Stomach (tissue), 19 donors: ENCODE data around the gene LIMK1. TPM values are rescaled to one million over a fixed set of nuclear protein-coding genes. Genes with fewer than 3 reads are reported as not detected.
A peak's percentile ranks its signal among the peaks of the same experiment; 100 is the strongest.

Source experiments
- DNase-seq, 2 donors: peaks; one replicate each; pipeline versions ENCODE4 v3.0.0 to v3.0.0-alpha.2; 2013 to 2019
- H3K27ac ChIP-seq, 5 donors: fragments of 200-600 bp in 4 of 5; sonication (generic) in 4 of 5; one replicate each; pipeline ENCODE4 v1.5.1; 2013 to 2019; ENCODE audit warnings: mild to moderate bottlenecking in 1 of 5, moderate library complexity in 1 of 5
- H3K27me3 ChIP-seq, 3 donors: fragments of 200-600 bp; sonication (generic); one replicate each; pipeline ENCODE4 v1.5.1; 2017 to 2019; ENCODE audit warnings: mixed run types in 1 of 3
- H3K36me3 ChIP-seq, 4 donors: fragments of 200-600 bp; sonication (generic); 1 replicate in 3 of 4; 2 replicates in 1 of 4; pipeline ENCODE4 v1.5.1; 2016 to 2019
- H3K4me1 ChIP-seq, 4 donors: fragments of 200-600 bp; sonication (generic); one replicate each; pipeline ENCODE4 v1.5.1; 2016 to 2019
- H3K4me3 ChIP-seq, 4 donors: fragments of 200-600 bp; sonication (generic) in 3 of 4; one replicate each; pipeline ENCODE4 v1.5.1; 2016 to 2019; ENCODE audit warnings: mild to moderate bottlenecking in 1 of 4
- H3K9me3 ChIP-seq, 4 donors: fragments of 200-600 bp; sonication (generic); one replicate each; pipeline ENCODE4 v1.5.1; 2016 to 2019
- CTCF ChIP-seq, 7 experiments: fragments of 450-650 bp in 4 of 7; fragments of 200-600 bp in 3 of 7; sonication (generic) in 3 of 7; IDR thresholded peaks; one replicate each; pipeline ENCODE4 v1.5.1; 2016 to 2019; ENCODE audit warnings: antibody characterized with exemption in 7 of 7, control low read depth in 2 of 7, mild to moderate bottlenecking in 1 of 7
- EP300 ChIP-seq: sonication (generic); formaldehyde crosslinking; IDR thresholded peaks from one replicate; pipeline ENCODE4 v1.6.1; 2017; ENCODE audit warnings: antibody characterized with exemption
- POLR2A ChIP-seq, 4 donors: fragments of 450-650 bp; IDR thresholded peaks; one replicate each; pipeline ENCODE4 v1.6.1; 2016; ENCODE audit warnings: antibody characterized with exemption in 4 of 4, control low read depth in 2 of 4, mild to moderate bottlenecking in 1 of 4, moderate library complexity in 1 of 4
- POLR2AphosphoS5 ChIP-seq, 3 donors: sonication (generic); formaldehyde crosslinking; IDR thresholded peaks; one replicate each; pipeline ENCODE4 v1.6.1; 2016; ENCODE audit warnings: antibody characterized with exemption in 3 of 3
- WGBS, 5 donors: extraction: QIAGEN DNeasy Blood & Tissue Kit in 3 of 5; methylation state at CpG; one replicate each; pipeline versions ENCODE4 v1.1.5 to v1.1.7; 2013 to 2018; 5-methylcytosine and 5-hydroxymethylcytosine counted together
- intact Hi-C: fragments of 100-400 bp; cut with DNase I; formaldehyde crosslinking; loops from one replicate; pipeline ENCODE4 v1.15.1; 2023; ENCODE audit warnings: low total_unique reads
- long read RNA-seq, 10 donors: transcript quantifications; one replicate each; lab custom pipeline, GENCODE V29; 2026
- polyA plus RNA-seq, 3 donors: library from polyadenylated mRNA; stranded (reverse); fragments of 200-250 nt; gene quantifications; one replicate each; pipeline ENCODE4 v1.2.3, GENCODE V29; 2013
- total RNA-seq, 5 donors: library from RNA; depleted of rRNA; stranded (reverse); fragments of >200 nt; gene quantifications; one replicate each; pipeline versions ENCODE4 v1.1.0 to v1.2.3, GENCODE V29; 2014 to 2016
- donor health status: healthy with polysubstance abuse.
- donor health status: Bipolar disorder and iron deficiency.
- donor health status: healthy.

LIMK1 gene
- 10 to 100 TPM in 3 of 5 donors, 1 to 10 TPM in 2; 2.9 to 21.0 (median 10.1) TPM for total RNA-seq
- 10 to 100 TPM in 1 of 3 donors, 1 to 10 TPM in 2; 6.0 to 26.6 (median 7.2) TPM for polyA plus RNA-seq
- long read RNA-seq, donor 1, partial matches to known transcripts = 0 of 1 reads
- long read RNA-seq, donor 1, other reads (novel, unspliced or antisense) = 0 of 1 reads
- long read RNA-seq, donor 2, partial matches to known transcripts = 0 of 2 reads
- long read RNA-seq, donor 2, other reads (novel, unspliced or antisense) = 0 of 2 reads
- long read RNA-seq, donor 3 = 0 reads
- long read RNA-seq, donor 4 = 0 reads
- long read RNA-seq, donor 5, transcript LIMK1-201 (16 exons, 3,219 nt) = major isoform, 5 of 5 reads
- long read RNA-seq, donor 5, partial matches to known transcripts = 0 of 5 reads
- long read RNA-seq, donor 5, other reads (novel, unspliced or antisense) = 0 of 5 reads
- long read RNA-seq, donor 6, partial matches to known transcripts = 0 of 2 reads
- long read RNA-seq, donor 6, other reads (novel, unspliced or antisense) = 0 of 2 reads
- long read RNA-seq, donor 7, partial matches to known transcripts = 0 of 3 reads
- long read RNA-seq, donor 7, other reads (novel, unspliced or antisense) = 0 of 3 reads
- long read RNA-seq, donor 8, partial matches to known transcripts = 0 of 2 reads
- long read RNA-seq, donor 8, other reads (novel, unspliced or antisense) = 0 of 2 reads
- long read RNA-seq, donor 9 = 0 reads
- long read RNA-seq, donor 10, partial matches to known transcripts = 0 of 1 reads
- long read RNA-seq, donor 10, other reads (novel, unspliced or antisense) = 0 of 1 reads

DNA sequence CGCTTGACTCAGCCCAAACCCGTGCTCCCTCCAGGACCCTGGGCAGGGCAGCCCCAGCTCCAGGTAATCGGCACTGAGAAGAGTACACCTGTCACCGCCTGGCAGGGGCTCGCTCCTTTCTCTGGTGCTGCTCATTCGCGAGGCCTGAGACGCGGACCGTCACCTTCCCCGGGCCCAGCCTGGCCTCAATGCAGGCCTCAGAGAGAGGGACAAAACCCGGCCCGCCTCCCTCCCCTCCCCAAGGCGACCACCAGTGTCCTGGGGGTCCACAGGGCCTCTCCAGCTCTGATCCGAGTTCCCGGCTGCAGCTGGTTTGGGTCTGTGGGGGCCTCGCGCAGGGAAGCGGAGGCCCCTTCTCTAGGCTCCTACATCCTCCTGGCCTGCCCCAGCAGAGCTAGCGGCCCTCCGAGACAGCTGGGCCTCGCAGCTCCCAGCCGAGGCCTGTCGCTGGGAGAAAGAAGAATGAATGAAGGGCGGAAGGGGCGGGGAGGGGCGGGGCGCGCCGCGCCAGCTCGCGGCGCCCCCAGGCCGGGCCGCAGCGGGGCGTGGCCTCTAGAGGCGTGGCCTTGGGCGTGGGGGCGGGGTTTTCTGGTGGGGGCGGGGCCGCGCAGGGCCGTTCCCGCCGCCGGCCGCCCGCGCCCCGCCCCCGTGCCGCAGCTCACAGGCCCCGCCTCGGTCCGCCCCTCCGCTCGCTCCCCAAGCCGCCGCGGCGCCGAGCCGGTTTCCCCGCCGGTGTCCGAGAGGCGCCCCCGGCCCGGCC, at the start of gene LIMK1:
LIMK1 (plus strand) TSS at position 688 of the 760 bp plus-strand sequence. CDS start 187 bp downstream, outside the sequence.
- Histone ChIP-seq H3K4me3 (peak within 1 kb of the TSS; percentile 85 to 92 (median 86)), H3K27ac (peak within 1 kb of the TSS; percentile 26 to 84 (median 77)), H3K27me3 (no peaks in the 10 kb centered on the region), H3K9me3 (no peaks in the 10 kb centered on the region), H3K4me1 (peaks cover 18 to 26% (median 23%) of the 10 kb centered on the region in 4 donors), H3K36me3 (peaks cover 0 to 20% (median 7%) of the 10 kb centered on the region in 4 donors)
- TF ChIP-seq POLR2A (IDR thresholded peaks at IDR 0.05) = no peak
- no peak for TF ChIP-seq EP300
- TF ChIP-seq CTCF (IDR thresholded peaks at IDR 0.05) = no peak
- no peak for TF ChIP-seq POLR2AphosphoS5 (IDR thresholded peaks at IDR 0.05)
- intact Hi-C loops = loop anchor here (10.0 kb wide), 1 partner anchor 92 kb away; the partner anchor contains the start of gene EIF4H
- peak; percentile 82 to 96 for DNase-seq
- WGBS, 5 donors = 8 to 24% (median 12%) methylated on average over 20 to 71 of the region's 71 CpGs

DNA sequence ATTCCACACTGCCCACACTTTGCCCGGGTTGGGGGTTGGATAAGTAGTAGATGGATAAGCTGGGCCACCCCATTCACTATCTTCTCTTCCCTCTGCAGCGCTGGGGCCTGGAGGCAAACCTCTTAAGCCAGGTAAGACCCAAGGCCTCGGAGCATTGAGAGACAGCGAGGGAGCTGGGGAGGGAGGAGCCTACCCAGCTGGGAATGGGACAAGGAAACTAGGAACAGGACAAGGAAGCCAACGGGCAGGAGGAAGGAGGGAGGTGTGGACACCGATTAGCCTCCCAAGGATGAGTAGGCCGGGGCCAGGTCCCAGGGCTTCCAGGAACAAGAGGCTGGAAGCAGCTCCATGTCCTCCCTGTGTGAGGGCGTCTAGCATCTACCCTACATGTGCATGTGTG, 46.0 kb upstream of the LIMK1 start:
- no peak for DNase-seq
- TF ChIP-seq POLR2A (IDR thresholded peaks at IDR 0.05) (no peak), EP300 (no peak), CTCF (IDR thresholded peaks at IDR 0.05) (no peak), POLR2AphosphoS5 (IDR thresholded peaks at IDR 0.05) (no peak)
- Histone ChIP-seq H3K4me3 (no peak overlapping the region), H3K4me1 (peaks cover 20 to 59% (median 35%) of the 10 kb centered on the region in 4 donors), H3K27me3 (no peaks in the 10 kb centered on the region), H3K9me3 (no peaks in the 10 kb centered on the region), H3K27ac (peak overlapping the region in 4 of 5 donors; percentile 37 to 72 (median 57)), H3K36me3 (peaks cover 3 to 73% (median 39%) of the 10 kb centered on the region in 4 donors)
- intact Hi-C loops = no loop called here
- WGBS, 5 donors = 64 to 84% (median 75%) methylated on average over 8 of the region's 8 CpGs

- Histone ChIP-seq H3K36me3 (peaks cover 3 to 81% (median 39%) of the 10 kb centered on the region in 4 donors), H3K9me3 (no peaks in the 10 kb centered on the region), H3K4me3 (no peak overlapping the region), H3K4me1 (peaks cover 20 to 59% (median 35%) of the 10 kb centered on the region in 4 donors), H3K27ac (peak overlapping the region in 4 of 5 donors; percentile 37 to 72 (median 57)), H3K27me3 (no peaks in the 10 kb centered on the region)
- intact Hi-C loops = no loop called here
- TF ChIP-seq POLR2AphosphoS5 (IDR thresholded peaks at IDR 0.05) (peak in 2 of 3 donors; percentile 7 to 11), EP300 (no peak)
- 60 to 73% (median 69%) methylated on average over 15 to 16 of the region's 16 CpGs for WGBS, 5 donors
- DNase-seq = no peak
Measured at GRCh38 chr7:74038194-74038961, 45.2 kb upstream of the LIMK1 start.

DNA sequence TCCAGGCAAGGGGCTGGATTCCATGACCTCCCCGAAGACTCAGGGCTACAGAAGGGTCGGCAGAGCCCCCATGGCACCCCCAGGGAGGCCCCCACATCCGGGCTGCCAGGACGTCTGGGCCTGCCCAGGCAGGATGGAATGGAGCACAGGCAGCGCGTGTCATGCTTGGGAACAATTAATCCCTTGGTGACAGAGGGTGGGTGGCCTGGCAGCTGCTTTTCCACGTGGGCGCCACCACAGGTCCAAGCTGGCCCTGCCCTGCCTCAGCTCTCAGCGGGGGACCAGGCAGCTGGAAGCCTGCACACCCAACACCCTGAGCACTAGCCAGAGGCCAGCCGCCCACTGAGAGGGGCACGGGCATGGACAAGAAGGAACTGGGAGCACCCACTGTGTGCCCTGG, 44.3 kb upstream of the LIMK1 start:
- DNase-seq = peak in 1 of 2 donors; percentile 68
- H3K27ac ChIP-seq = peak overlapping the region in 3 of 5 donors; percentile 9 to 72 (median 56)
- no peak for TF ChIP-seq POLR2AphosphoS5 (IDR thresholded peaks at IDR 0.05)
- no peak for TF ChIP-seq EP300
- no peak for TF ChIP-seq POLR2A (IDR thresholded peaks at IDR 0.05)
- no peak for TF ChIP-seq CTCF (IDR thresholded peaks at IDR 0.05)
- peaks cover 13 to 57% (median 34%) of the 10 kb centered on the region in 4 donors for H3K4me1 ChIP-seq
- 76 to 85% (median 78%) methylated on average over 9 to 11 of the region's 11 CpGs for WGBS, 5 donors
- H3K4me3 ChIP-seq = no peak overlapping the region
- no peaks in the 10 kb centered on the region for H3K9me3 ChIP-seq
- intact Hi-C loops = no loop called here
- no peaks in the 10 kb centered on the region for H3K27me3 ChIP-seq
- H3K36me3 ChIP-seq = peaks cover 3 to 90% (median 42%) of the 10 kb centered on the region in 4 donors
